ENCODE data around the gene OTOP2. TPM values are rescaled to one million over a fixed set of nuclear protein-coding genes. Genes with fewer than 3 reads are reported as not detected.
A peak's percentile ranks its signal among the peaks of the same experiment; 100 is the strongest.

OTOP2 gene
- total RNA-seq, 4 donors from 2014 or later: not detected

DNA sequence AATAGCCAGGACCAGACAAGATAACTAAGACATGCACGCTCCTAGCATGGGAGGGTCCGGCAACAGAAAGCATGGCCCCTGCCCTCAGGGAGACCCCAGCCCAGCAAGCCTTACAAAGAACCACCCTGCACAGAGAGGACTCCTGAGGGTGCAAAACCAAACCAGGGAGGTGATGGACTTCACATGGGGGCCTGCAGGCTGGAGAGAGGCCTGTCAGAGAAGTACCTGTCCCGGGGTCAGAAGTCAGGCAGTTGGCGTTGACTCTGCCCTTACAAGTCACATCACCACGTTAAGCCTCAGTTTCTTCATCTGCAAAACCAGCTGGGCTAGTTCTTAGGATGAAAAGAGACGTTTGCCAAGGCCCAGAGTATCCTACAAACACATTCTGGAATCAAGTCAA lies 4.7 kb downstream of the OTOP2 start:
- H3K9me3 ChIP-seq: no peaks in the 10 kb centered on the region
- no peak overlapping the region for H3K4me3 ChIP-seq (replicated peaks in 1 of 3)
- H3K4me1 ChIP-seq: peaks cover 2 to 10% of the 10 kb centered on the region in 2 donors
- no peak for DNase-seq
- 71 to 78% methylated on average over 6 of the region's 6 CpGs for WGBS, 2 donors
- no peak overlapping the region for H3K27ac ChIP-seq
- intact Hi-C loops (cut with DNase I): no loop called here
- H3K36me3 ChIP-seq: no peaks in the 10 kb centered on the region
- peaks cover 14% of the 10 kb centered on the region for H3K27me3 ChIP-seq
- TF ChIP-seq CTCF (IDR thresholded peaks at IDR 0.05): no peak
- TF ChIP-seq POLR2A (IDR thresholded peaks at IDR 0.05): no peak

DNA sequence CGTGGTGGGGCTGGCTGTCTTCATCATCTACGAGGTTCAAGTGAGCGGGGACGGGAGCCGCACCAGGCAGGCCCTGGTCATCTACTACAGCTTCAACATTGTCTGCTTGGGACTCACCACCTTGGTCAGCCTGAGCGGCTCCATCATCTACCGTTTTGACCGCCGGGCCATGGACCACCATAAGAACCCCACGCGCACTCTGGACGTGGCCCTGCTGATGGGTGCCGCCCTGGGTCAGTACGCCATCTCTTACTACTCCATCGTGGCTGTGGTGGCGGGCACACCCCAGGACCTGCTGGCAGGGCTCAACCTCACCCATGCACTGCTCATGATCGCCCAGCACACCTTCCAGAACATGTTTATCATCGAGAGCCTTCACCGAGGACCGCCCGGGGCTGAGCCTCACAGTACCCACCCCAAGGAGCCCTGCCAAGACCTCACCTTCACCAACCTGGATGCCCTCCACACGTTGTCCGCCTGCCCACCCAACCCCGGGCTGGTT lies 6.5 kb downstream of the OTOP2 start:
- H3K9me3 ChIP-seq: no peaks in the 10 kb centered on the region
- peaks cover 7% of the 10 kb centered on the region for H3K27me3 ChIP-seq
- no peaks in the 10 kb centered on the region for H3K36me3 ChIP-seq
- H3K4me1 ChIP-seq: peaks cover under 1 to 2% of the 10 kb centered on the region in 2 donors
- H3K4me3 ChIP-seq (replicated peaks in 1 of 3): no peak overlapping the region
- TF ChIP-seq CTCF (IDR thresholded peaks at IDR 0.05): no peak
- no peak for TF ChIP-seq POLR2A (IDR thresholded peaks at IDR 0.05)
- no peak overlapping the region for H3K27ac ChIP-seq
- intact Hi-C loops (cut with DNase I): no loop called here
- DNase-seq: no peak
- WGBS, 2 donors: 86 to 93% methylated on average over 21 to 24 of the region's 24 CpGs

DNA sequence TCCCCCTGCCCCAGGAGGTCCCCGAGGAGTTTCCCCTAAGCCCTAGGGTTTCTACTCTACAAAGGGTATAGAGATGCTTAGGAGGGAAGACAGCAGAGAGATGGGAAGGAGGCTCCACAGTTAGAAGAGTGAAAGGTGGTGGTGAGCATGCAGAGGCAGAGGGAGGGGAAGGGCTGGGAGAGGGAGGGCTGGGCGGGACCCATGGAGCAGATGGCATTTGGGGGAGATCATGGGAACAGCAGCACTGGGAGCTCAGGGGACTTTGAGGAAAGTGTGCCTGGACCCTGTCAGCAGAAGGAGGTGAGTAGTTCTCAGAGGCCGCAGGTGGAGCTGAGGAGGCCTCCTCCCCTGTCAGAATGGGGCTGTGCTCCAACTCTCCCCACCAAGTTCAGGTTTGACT lies 11.0 kb downstream of the OTOP2 start:
- Histone ChIP-seq H3K4me1 (peaks cover 8 to 10% of the 10 kb centered on the region in 2 donors), H3K27me3 (peaks cover 14% of the 10 kb centered on the region), H3K9me3 (no peaks in the 10 kb centered on the region), H3K4me3 (replicated peaks in 1 of 3) (no peak overlapping the region), H3K27ac (no peak overlapping the region), H3K36me3 (no peaks in the 10 kb centered on the region)
- TF ChIP-seq CTCF (IDR thresholded peaks at IDR 0.05) (no peak), POLR2A (IDR thresholded peaks at IDR 0.05) (no peak)
- no peak for DNase-seq
- WGBS, 2 donors: 37 to 46% methylated on average over 3 of the region's 3 CpGs
- intact Hi-C loops (cut with DNase I): no loop called here

DNA sequence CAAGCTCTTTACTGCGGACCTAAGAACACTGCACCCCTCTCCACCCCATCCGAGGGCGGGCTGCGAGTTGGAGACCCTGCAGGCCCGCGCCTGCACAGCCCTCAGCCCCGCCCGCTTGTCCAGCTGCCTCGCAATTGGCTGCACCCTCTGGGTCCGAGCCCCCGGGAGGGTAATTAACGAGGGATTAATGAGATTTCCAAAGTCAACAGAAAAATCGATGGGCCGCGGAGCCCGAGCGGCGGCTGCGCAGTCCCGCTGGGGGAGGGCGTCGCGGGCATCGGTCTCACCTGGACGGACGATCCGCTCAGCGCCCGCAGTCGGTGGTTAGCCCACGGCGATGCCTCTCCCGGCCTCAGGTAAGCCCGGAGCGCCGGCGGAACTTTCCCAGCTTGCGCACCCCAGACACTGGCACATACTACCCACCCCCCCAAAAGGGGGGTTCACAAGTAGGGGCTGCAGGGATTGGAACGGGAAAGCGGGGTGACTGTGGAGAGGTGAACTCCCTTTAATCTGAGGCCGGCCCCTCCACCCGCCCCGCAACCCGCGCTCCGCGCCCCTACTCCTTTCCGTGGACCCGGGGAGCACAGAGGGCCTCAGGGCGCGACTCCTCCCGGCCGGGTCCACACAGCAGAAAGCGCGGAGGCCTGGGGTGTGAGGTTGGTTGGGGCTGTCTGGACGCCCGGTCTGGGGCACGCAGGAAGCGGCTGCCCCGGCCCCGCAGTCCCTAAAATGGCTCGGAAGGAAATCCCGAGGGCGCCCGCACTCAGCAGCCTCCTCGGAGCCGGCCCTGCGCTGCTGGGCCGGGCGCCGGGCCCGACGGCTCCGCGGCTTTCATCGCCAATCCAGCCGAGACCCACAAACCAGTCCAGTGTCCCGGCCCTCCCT lies 11.8 kb downstream of the OTOP2 start, which contains the start of gene OTOP3:
Gene OTOP3 (plus strand): TSS at position 314 of the 885 bp plus-strand sequence. CDS start 24 bp downstream, at position 338.
- Histone ChIP-seq H3K4me1 (peaks cover 8 to 10% of the 10 kb centered on the region in 2 donors), H3K27ac (no peak within 1 kb of the TSS), H3K36me3 (no peaks in the 10 kb centered on the region), H3K9me3 (no peaks in the 10 kb centered on the region), H3K4me3 (replicated peaks in 1 of 3) (no peak within 1 kb of the TSS), H3K27me3 (peaks cover 14% of the 10 kb centered on the region)
- DNase-seq: no peak
- TF ChIP-seq CTCF (IDR thresholded peaks at IDR 0.05): no peak
- TF ChIP-seq POLR2A (IDR thresholded peaks at IDR 0.05): no peak
- intact Hi-C loops (cut with DNase I): no loop called here
- WGBS, 2 donors: 3 to 11% methylated on average over 10 to 15 of the region's 78 CpGs

GRCh38 chr17:74936470-74936799 lies 12.4 kb downstream of the OTOP2 start:
- H3K9me3 ChIP-seq: no peaks in the 10 kb centered on the region
- intact Hi-C loops (cut with DNase I): no loop called here
- peak in 1 of 2 donors; percentile 11 for DNase-seq
- TF ChIP-seq POLR2A (IDR thresholded peaks at IDR 0.05) (no peak), CTCF (IDR thresholded peaks at IDR 0.05) (no peak)
- no peak overlapping the region for H3K27ac ChIP-seq
- no peak overlapping the region for H3K4me3 ChIP-seq (replicated peaks in 1 of 3)
- 4 to 30% methylated on average over 6 of the region's 12 CpGs for WGBS, 2 donors
- no peaks in the 10 kb centered on the region for H3K36me3 ChIP-seq
- H3K27me3 ChIP-seq: peaks cover 14% of the 10 kb centered on the region
- H3K4me1 ChIP-seq: peaks cover 8 to 10% of the 10 kb centered on the region in 2 donors

Data from thyroid gland (tissue), 4 donors.